Measurements from ENCODE around the gene CDHR2. TPM values are rescaled to one million over a fixed set of nuclear protein-coding genes. Genes with fewer than 3 reads are reported as not detected.

CDHR2 gene
- total RNA-seq, 1 donor from 2014 or later: 1.7 TPM

DNA sequence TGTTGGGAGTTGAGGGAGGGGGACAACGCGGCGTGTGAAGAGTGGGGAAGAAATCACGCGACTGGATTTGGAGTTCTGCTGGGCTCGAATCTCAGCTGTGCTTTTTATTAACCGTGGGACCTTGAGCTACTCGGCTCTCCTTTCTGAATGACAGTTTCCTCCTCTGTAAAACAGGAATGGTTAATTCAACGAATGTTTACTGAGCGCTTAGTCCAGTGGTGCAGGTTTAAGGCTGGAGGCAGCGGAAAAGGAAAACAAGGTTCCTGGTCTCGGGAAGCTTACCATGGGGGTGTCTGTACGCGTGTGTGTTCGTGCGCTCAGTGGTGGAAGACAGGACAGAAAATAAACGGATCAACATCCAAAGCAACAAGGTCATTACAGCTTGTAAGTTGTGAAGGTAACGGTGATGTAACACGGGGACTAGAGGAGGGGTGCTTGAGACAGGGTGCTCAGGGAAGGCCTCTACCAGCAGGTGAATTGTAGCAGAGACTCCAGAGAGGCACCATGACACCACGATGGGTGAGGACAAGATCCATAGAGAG is 81.6 kb downstream of the CDHR2 start:
- intact Hi-C loops (cut with micrococcal nuclease): loop anchor here (1.0 to 2.0 kb wide), 2 partner anchors 11 to 16 kb away; partner anchors contain the start of gene TSPAN17

DNA sequence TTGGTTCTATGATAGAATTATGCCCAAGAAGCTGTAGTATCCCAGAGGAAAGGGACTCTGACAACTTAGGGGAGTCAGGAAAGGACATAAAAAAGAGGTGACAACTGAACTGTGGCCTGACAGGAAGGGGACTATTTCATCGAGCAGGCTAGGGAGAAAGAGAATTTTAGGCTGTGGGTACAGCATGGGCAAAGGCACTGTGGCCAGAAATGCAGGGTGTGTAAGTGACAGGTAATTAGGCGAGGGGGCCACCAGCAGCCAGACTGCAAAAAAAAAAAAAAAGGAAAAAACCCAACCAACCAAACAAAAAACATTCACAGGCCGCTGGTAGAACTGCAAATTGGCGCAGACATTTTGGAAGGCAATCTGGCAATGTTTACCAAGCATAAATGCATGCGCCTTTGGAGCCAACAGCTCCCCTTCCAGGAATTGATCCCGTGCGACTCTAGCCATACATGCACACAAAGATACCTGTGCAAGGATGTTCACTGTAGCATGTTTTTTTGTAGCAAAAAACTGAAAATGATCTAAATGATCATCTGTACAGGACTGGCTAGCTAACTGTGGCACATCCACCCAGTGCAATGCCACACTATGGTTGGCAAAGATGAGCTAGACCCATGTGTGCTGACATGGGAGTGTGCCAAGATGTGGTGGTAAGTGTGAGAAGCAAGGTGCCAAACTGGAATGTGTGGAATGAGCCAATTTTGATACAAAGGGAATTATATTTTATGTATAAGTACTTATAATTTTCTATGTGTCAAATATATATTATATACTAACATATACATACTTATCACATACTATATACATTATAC is 82.5 kb downstream of the CDHR2 start:
- intact Hi-C loops (cut with micrococcal nuclease): loop anchor here (2.0 kb wide), 1 partner anchor 15 kb away; the partner anchor contains the start of gene TSPAN17

DNA sequence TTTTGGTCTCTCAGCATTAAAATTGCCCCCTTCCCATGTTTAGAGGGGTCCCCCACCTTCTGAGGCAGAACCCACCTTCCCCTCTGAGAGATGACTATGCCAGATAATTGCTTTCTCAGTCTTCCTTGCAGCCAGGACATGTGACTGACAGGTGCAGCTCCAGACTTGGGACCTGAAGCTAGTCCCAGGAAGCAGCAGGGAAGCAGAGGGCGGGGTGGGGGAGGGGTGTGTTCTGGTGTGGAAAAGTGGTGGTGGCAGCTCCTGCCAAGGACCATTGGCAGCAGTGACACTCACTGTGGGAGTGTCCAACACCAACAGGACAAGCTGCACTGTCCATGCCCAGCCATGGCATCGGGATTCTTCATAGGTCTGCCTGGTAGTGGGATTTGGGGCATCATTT is 83.6 kb downstream of the CDHR2 start:
- intact Hi-C loops (cut with micrococcal nuclease): no loop called here

DNA sequence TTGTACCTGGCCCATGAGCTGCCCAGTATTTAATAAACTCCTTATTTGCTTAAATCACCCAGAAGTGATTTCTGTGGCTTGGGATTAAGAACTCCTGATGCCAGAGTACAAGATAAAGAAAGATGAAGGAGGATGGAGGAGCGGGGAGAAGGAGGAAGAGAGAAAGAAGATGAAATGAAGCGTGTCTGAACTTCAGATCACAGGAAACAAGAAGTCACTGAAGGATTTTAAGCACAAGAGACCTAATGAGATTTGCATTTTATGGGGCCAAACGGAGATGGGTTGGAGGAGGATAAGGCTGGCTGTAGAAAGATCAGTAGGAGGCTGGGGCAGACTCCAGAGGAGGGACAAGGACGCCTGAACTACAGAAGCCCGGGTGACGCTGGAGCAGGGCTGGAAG is 84.5 kb downstream of the CDHR2 start:
- intact Hi-C loops (cut with micrococcal nuclease): no loop called here

- intact Hi-C loops (cut with micrococcal nuclease): no loop called here
Observed at GRCh38 chr5:176636426-176636825, 87.3 kb downstream of the CDHR2 start.

DNA sequence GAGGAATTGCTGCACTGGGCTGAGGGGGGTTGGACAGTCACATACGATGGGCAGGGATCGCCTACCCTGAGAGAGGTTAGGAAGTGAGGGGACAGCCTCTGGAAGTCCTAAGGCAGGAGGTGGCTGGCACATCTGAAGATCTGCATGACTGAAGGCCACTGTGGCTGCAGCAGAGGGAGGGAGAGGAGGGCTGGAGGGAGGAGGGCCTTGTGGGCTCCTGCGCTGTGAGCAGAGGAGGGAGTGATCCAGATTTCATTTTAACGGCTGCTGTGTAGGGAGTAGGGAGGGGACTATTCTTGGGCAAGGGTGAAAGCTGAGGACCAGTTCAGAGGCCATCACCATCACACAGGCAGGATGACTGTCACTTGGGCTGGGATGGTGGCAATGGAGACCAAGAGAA is 88.4 kb downstream of the CDHR2 start:
- intact Hi-C loops (cut with micrococcal nuclease): no loop called here

DNA sequence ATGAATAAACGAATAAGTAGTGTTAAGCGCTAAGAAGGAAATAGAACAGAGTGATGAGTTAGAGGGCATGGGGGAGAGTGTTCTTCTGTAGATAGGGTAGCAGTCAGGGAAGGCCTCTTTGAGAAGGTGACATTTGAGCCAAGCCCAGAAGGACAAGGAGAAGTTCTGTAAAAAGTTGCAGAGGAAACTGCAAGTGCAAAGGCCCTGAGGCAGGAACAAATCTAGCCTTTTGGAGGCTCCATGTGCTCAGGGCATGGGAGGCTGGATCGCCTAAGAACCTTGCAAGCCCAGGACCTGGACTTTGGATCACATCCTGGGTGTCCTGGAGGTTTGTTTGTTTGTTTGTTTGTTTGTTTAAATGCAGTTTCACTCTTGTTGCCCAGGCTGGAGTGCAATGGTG is 89.3 kb downstream of the CDHR2 start:
- intact Hi-C loops (cut with micrococcal nuclease): no loop called here

GRCh38 chr5:176639208-176639607 is 90.1 kb downstream of the CDHR2 start:
- intact Hi-C loops (cut with micrococcal nuclease): no loop called here

DNA sequence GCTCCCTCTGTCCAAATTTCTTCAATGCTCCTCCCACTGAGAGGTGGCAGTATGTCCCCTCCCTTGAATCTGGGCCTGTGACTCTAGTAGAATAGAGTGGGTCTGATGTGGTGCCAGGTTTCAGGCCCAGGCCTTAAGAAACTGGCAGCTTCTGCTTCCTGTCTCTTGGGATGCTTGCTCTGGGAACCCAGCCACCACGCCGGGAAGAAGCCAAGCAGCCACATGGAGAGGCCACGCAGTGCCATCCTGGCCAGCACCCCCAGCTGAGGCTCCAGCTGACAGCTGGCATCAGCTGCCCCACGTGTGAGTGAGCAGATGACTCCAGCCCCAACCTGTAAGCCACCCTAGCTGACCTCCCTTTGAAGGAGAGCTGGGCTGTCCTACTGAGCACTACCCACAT is 90.8 kb downstream of the CDHR2 start:
- intact Hi-C loops (cut with micrococcal nuclease): loop anchor here (10.0 kb wide), 2 partner anchors 855 to 955 kb away; partner anchors contain the start of genes PDLIM7 and TMED9

DNA sequence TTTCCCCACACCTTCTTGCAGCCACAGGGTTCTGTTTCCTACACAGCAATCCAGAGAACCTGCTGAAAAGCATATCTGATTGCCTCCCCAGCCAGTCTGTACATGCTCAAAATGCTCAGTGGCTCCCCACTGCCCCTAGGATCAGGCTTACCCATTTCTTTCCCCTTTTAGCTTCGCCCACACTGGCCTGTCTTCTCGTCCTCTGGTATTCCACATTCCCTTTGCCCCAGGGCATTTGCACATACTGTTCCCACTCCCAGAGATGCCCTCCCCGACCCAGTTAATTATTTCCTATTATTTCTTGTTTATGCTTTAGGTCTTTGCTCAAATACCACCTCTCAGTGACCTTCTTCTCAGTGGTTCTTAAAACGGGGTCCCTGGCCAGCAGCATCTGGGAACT is 91.5 kb downstream of the CDHR2 start:
- intact Hi-C loops (cut with micrococcal nuclease): loop anchor here (10.0 kb wide), 2 partner anchors 854 to 954 kb away; partner anchors contain the start of genes PDLIM7 and TMED9

GRCh38 chr5:176642675-176643490 is 93.7 kb downstream of the CDHR2 start:
- intact Hi-C loops (cut with micrococcal nuclease): loop anchor here (10.0 kb wide), 2 partner anchors 852 to 952 kb away; partner anchors contain the start of genes PDLIM7 and TMED9

DNA sequence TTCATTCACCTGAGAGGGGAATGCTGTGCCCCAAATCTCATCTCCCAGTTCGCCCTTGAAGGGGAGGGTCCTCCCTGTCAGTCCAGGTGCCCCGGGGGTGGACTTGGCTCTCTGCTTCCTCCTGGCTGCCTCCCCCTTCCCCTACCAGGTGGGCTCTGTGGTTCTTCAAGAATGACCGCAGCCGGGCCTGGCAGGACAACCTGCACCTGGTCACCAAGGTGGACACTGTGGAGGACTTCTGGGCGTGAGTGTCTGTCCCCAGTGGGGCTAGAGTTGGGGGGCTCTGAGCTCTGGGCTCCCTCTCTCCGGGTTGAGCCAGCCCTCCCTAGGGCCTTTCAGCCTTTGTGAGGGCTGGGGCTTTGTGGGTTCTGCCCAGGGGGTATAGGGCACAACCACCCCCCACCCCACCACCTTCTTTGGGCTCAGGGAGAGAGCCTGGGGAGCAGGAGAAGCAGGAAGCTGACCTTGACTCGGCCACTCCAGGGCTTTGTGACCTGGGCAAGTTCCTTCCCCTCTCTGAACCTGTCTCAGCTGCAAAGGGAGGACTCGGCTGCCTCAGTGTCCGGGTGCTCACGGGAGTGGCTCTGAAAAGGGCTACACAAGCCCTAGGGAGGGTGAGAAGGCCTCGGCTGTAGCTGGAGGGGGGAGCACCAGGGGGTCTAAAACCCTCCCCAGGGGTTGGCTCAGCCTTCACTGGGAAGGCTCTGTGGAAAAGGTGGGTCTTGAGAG is 94.5 kb downstream of the CDHR2 start:
- intact Hi-C loops (cut with micrococcal nuclease): loop anchor here (10.0 kb wide), 2 partner anchors 851 to 951 kb away; partner anchors contain the start of genes PDLIM7 and TMED9

DNA sequence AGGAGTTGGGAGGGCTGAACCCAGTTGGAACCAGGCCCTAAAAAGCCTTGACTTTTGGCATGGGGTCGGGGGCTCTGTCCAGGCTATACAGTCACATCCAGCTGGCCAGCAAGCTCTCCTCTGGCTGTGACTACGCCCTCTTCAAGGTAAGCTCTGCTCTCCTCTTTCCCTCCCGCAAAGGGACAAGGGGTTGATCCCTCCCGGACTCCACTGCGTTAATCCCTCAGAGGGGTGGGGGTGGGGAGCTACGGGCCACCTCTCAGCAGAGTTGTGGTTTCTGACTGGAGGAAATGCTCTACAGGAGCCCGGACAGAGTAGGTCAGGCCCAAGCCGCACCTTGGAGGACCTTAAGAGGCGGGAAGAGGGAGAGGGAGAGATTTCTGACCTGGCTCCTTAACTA is 95.2 kb downstream of the CDHR2 start:
- intact Hi-C loops (cut with micrococcal nuclease): loop anchor here (10.0 kb wide), 2 partner anchors 851 to 951 kb away; partner anchors contain the start of genes PDLIM7 and TMED9

DNA sequence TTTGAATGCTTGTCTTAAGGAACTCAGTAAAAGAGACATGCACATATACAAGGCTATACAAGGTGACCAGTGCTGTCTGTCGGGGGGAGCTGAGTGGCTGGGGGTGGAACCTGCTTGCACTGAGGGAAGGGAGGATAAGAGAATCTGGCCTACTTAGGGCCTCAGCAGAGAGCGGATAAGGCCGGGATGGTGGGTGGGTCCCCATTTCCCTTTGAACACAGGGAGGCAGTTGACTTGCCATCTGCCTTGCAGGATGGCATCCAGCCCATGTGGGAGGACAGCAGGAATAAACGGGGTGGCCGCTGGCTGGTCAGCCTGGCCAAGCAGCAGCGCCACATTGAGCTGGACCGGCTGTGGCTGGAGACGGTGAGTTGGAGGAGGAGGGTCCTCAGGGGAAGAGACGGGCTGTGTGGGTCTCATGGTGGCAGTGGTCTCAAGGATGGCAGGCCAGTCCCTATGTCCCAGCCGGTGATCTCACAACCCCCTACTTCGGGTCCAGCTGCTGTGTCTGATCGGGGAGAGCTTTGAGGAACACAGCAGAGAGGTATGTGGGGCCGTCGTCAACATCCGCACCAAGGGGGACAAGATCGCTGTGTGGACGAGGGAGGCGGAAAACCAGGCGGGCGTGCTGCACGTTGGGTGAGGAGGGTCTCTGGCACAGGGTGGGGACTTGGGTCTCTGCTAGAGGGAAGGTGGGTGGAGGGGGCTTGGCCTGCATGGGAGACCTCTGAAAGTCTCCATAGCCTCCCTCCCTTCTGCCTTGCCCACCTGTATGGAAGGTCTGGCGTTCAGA is 95.9 kb downstream of the CDHR2 start:
- intact Hi-C loops (cut with micrococcal nuclease): loop anchor here (5.0 to 10.0 kb wide), 3 partner anchors 362 to 950 kb away; partner anchors contain the start of genes PDLIM7, TMED9 and UIMC1

Other genes with a start within 250 kb of the CDHR2 start
- 55.4 and 58.1 TPM in 2 replicates for gene KIAA1191, start 187.6 kb upstream of the CDHR2 start, total RNA-seq
- gene ARL10, start 183.9 kb upstream of the CDHR2 start, total RNA-seq: 8.5 and 9.0 TPM in 2 replicates
- gene NOP16, start 160.7 kb upstream of the CDHR2 start, total RNA-seq: 37.7 and 39.2 TPM in 2 replicates
- 99.1 and 109 TPM in 2 replicates for gene HIGD2A, start 160.6 kb upstream of the CDHR2 start, total RNA-seq
- gene CLTB, start 132.8 kb upstream of the CDHR2 start, total RNA-seq: 67.8 and 71.0 TPM in 2 replicates
- 40.9 and 44.4 TPM in 2 replicates for gene FAF2, start 101.0 kb upstream of the CDHR2 start, total RNA-seq
- gene RNF44, start 11.9 kb upstream of the CDHR2 start, total RNA-seq: 139 TPM in 2 replicates
- gene GPRIN1, start 60.8 kb downstream of the CDHR2 start, total RNA-seq: 2.2 and 2.6 TPM in 2 replicates
- gene SNCB, start 81.2 kb downstream of the CDHR2 start, total RNA-seq: not detected in 2 replicates
- not detected in 2 replicates for gene EIF4E1B, start 81.3 kb downstream of the CDHR2 start, total RNA-seq
- gene TSPAN17, start 98.1 kb downstream of the CDHR2 start, total RNA-seq: 52.1 and 56.1 TPM in 2 replicates

All from T-helper 1 cell treated with Interleukin-12 subunit alpha and Interleukin-12 subunit beta and Interleukin-4 antibody, amounts not matched to agents 30 ng/mL and 1 ng/mL, for 36 hours (primary cell).